PC-9 (cell line): ENCODE measurements around the gene BCAR3. TPM values are rescaled to one million over a fixed set of nuclear protein-coding genes. Genes with fewer than 3 reads are reported as not detected.

Experiments used
- BruUV-seq: library from RNA; stranded (reverse); fragments of 400-500 nt; replicated peaks from 2 replicates; lab custom pipeline; 2021; lab: Mats Ljungman, UMichigan
- CTCF ChIA-PET: fragments of 300-600 bp; sonication (Branson Sonifier 250); formaldehyde crosslinking; loops from one replicate; lab custom pipeline; 2022; ENCODE audit warnings: antibody characterized with exemption; lab: Charles Lee
- POLR2A ChIA-PET: fragments of 300-600 bp; sonication (Branson Sonifier 250); formaldehyde crosslinking; loops from one replicate; lab custom pipeline; 2022; ENCODE audit warnings: antibody characterized with exemption; ENCODE audit not compliant: unreplicated experiment; lab: Charles Lee
- DNase-seq, 2 experiments: peaks; one replicate each; pipeline versions ENCODE4 v3.0.0 to v3.0.0-alpha.2; 2015 to 2022; ENCODE audit warnings: mixed read lengths in 1 of 2
- H2AFZ ChIP-seq: fragments of 200-600 bp; sonication (generic); 2 replicates; pipeline ENCODE4 v1.8.1; 2017; ENCODE audit warnings: antibody characterized with exemption
- H3F3A ChIP-seq: fragments of 200-600 bp; sonication (generic); 2 replicates; pipeline ENCODE4 v1.8.1; 2017; ENCODE audit warnings: antibody characterized with exemption, mild to moderate bottlenecking, low read depth; ENCODE audit not compliant: insufficient read depth
- H3K27ac ChIP-seq: fragments of 200-600 bp; sonication (generic); 2 replicates; pipeline ENCODE4 v1.6.1; 2016; ENCODE audit warnings: mixed run types
- H3K27me3 ChIP-seq: fragments of 200-600 bp; sonication (generic); 2 replicates; pipeline ENCODE4 v1.6.1; 2016; ENCODE audit warnings: low read depth, mixed run types; ENCODE audit not compliant: insufficient read depth
- H3K36me3 ChIP-seq: fragments of 200-600 bp; sonication (generic); 2 replicates; pipeline ENCODE4 v1.6.1; 2016; ENCODE audit warnings: low read depth, mixed run types
- H3K4me1 ChIP-seq: fragments of 200-600 bp; sonication (generic); replicated peaks from 2 replicates; pipeline ENCODE4 v1.6.1; 2016; ENCODE audit warnings: mixed run types; ENCODE audit not compliant: insufficient read depth
- H3K4me2 ChIP-seq: fragments of 200-600 bp; sonication (generic); 2 replicates; pipeline ENCODE4 v1.6.1; 2017; ENCODE audit warnings: mixed run types
- H3K4me3 ChIP-seq: fragments of 200-600 bp; sonication (generic); 2 replicates; pipeline ENCODE4 v1.6.1; 2016; ENCODE audit warnings: mixed run types
- H3K79me2 ChIP-seq: fragments of 200-600 bp; sonication (generic); 2 replicates; pipeline ENCODE4 v1.6.1; 2017; ENCODE audit warnings: low read depth, mixed run types
- H3K9me2 ChIP-seq: fragments of 200-600 bp; sonication (generic); 2 replicates; pipeline ENCODE4 v1.8.1; 2017; ENCODE audit warnings: mild to moderate bottlenecking; ENCODE audit not compliant: insufficient read depth
- H3K9me3 ChIP-seq: fragments of 200-600 bp; sonication (generic); 2 replicates; pipeline ENCODE4 v1.8.1; 2016; ENCODE audit warnings: low read depth; ENCODE audit not compliant: insufficient read depth
- H4K20me1 ChIP-seq: fragments of 200-600 bp; sonication (generic); 2 replicates; pipeline ENCODE4 v1.8.1; 2017; ENCODE audit not compliant: insufficient read depth
- CTCF ChIP-seq: fragments of 200-600 bp; sonication (generic); conservative IDR thresholded peaks from 2 replicates; pipeline ENCODE4 v1.6.1; 2017; ENCODE audit warnings: mixed run types, antibody characterized with exemption, mild to moderate bottlenecking, moderate library complexity
- EZH2 ChIP-seq: fragments of 200-600 bp; sonication (generic); IDR thresholded peaks from 2 replicates; pipeline ENCODE4 v1.8.0; 2017; ENCODE audit warnings: antibody characterized with exemption, low read depth
- intact Hi-C: fragments of 100-400 bp; cut with micrococcal nuclease; formaldehyde crosslinking; loops from one replicate; pipeline ENCODE4 v1.10.0; 2022; ENCODE audit not compliant: unreplicated experiment
- total RNA-seq: library from RNA; stranded (reverse); gene quantifications from 2 replicates; pipeline ENCODE4 v1.2.3, GENCODE V29; 2021

Gene BCAR3
- total RNA-seq, 1 experiment from 2014 or later: 70.0 TPM

DNA sequence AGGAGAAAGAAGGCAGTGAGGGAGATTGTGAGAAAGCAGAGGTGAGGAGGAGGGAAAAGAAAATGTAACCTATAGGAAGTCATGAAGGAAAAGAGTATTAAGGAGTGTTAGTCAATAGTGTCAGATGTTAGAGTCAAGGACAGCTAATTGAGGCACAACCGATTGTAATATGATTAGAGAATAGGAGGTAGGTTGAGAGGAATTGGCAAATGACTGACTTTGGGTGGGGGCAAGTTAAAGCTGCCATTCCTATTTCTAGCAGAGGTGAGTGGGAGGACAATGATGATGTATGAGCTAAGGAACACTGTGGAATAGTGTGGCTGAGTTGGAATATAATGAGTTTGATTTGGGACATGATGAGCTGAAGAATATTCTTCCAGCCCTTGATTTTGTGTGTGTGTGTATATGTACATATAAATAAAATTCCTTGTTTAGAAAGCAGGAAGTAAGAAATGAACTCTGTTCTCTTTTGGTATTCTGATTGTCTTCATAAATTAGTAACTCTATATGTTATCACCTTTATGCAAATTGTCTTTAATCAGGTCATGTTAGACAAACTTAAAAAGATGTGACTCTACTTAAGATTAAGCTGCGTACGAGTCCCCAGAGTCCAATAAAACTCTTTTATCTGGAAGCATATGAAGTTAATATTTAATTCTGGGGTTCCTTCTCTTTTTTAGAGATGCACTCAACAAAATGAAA is 135.3 kb downstream of the BCAR3 start:
- Histone ChIP-seq H2AFZ (no peak overlapping the region), H3K4me3 (no peak overlapping the region), H3F3A (peaks cover 6% of the 10 kb centered on the region), H3K4me2 (no peak overlapping the region), H3K27ac (no peak overlapping the region), H4K20me1 (no peaks in the 10 kb centered on the region), H3K9me2 (no peaks in the 10 kb centered on the region), H3K79me2 (no peaks in the 10 kb centered on the region), H3K27me3 (no peaks in the 10 kb centered on the region), H3K36me3 (peaks cover 30% of the 10 kb centered on the region), H3K4me1 (no peaks in the 10 kb centered on the region), H3K9me3 (no peaks in the 10 kb centered on the region)
- POLR2A ChIA-PET: no interaction called here
- CTCF ChIA-PET: no interaction called here
- BruUV-seq: no TSS peak
- no peak for TF ChIP-seq CTCF
- TF ChIP-seq EZH2: no peak
- intact Hi-C loops: no loop called here
- no peak for DNase-seq

DNA sequence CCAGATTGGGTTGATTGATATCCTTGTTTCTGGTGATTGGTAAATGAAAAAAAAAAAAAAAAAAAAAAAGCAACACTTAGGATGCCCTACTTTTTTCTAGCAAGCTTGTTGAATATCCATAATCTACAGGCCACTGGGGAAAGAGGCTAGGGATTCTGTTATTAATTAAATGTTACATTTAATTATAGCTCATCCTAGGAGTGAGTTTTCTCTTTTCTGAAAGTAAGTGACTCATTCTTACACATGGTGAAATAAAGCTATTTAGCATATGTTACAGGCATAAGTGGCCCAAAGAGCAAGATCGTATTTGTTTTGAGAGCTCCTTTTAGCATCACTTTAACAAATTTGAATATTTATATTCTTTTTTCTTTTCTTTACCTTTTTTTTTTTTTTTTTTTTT is 139.2 kb downstream of the BCAR3 start:
- Histone ChIP-seq H3K27ac (no peak overlapping the region), H3K79me2 (no peaks in the 10 kb centered on the region), H3K27me3 (no peaks in the 10 kb centered on the region), H3K9me2 (no peaks in the 10 kb centered on the region; the same call in 1 of the 2 replicates), H3F3A (peaks cover 11% of the 10 kb centered on the region), H3K4me3 (no peak overlapping the region), H3K4me2 (no peak overlapping the region), H3K36me3 (peaks cover 28% of the 10 kb centered on the region), H3K4me1 (no peaks in the 10 kb centered on the region), H3K9me3 (no peaks in the 10 kb centered on the region), H4K20me1 (no peaks in the 10 kb centered on the region), H2AFZ (no peak overlapping the region)
- intact Hi-C loops: no loop called here
- no TSS peak for BruUV-seq
- POLR2A ChIA-PET: no interaction called here
- DNase-seq: no peak
- CTCF ChIA-PET: interaction anchor here (0.6 to 0.7 kb wide), 3 partner anchors 10 to 369 kb away, joined by 5 to 16 read pairs (median 15); no protein-coding TSS in a partner anchor
- no peak for TF ChIP-seq CTCF
- TF ChIP-seq EZH2: no peak

GRCh38 chr1:93541045-93541444 is 140.6 kb downstream of the BCAR3 start:
- no peaks in the 10 kb centered on the region; the same call in 1 of the 2 replicates for H3K9me2 ChIP-seq
- H4K20me1 ChIP-seq: no peaks in the 10 kb centered on the region
- TF ChIP-seq CTCF: no peak
- ChIA-PET CTCF (no interaction called here), POLR2A (no interaction called here)
- DNase-seq: no peak
- intact Hi-C loops: no loop called here
- H3K36me3 ChIP-seq: peaks cover 21% of the 10 kb centered on the region; the same call in 1 of the 2 replicates
- no peak overlapping the region for H2AFZ ChIP-seq
- H3K4me3 ChIP-seq: no peak overlapping the region
- H3K27me3 ChIP-seq: no peaks in the 10 kb centered on the region
- no peak overlapping the region for H3K4me2 ChIP-seq
- H3F3A ChIP-seq: peaks cover 11% of the 10 kb centered on the region
- H3K79me2 ChIP-seq: no peaks in the 10 kb centered on the region
- no TSS peak for BruUV-seq
- no peaks in the 10 kb centered on the region for H3K4me1 ChIP-seq
- no peak overlapping the region for H3K27ac ChIP-seq
- H3K9me3 ChIP-seq: no peaks in the 10 kb centered on the region
